CMK (cell line): ENCODE data around the gene TMEM95.

Experiments
- DNase-seq: peaks from one replicate; pipeline ENCODE4 v3.0.0-alpha.2; 2010; ENCODE audit warnings: low read depth

Gene TMEM95

DNA sequence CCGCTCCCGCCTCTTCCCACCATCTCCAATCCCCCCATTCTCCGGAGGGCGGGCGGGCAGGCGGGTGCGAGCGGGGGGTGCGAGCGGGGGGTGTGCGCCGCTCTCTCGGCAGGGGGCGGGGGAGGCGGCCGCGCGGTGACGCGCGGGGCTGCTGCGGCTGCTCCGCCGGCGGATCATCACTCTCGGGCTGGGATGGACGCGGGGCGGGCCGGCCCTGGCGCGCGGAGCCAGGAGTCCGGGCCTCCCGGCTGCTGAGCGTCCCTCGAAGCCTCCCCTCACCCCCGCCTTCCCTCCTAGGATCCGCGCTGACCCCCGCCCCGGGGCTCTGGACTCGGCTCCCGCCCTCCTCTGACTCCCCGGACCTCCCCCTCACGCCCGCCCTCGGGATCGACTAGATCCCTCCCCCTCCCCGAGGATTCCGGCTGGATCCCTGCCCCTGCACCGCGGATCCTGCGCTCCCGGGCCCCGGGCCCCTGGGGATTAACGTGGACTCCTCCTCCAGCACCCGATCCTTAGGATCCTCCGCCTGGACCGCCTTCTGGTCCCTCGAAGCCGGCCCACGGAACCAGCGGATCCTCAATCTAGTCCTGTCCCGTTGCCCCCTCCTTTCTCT is 49.9 kb downstream of the TMEM95 start:
- DNase-seq = no peak

DNA sequence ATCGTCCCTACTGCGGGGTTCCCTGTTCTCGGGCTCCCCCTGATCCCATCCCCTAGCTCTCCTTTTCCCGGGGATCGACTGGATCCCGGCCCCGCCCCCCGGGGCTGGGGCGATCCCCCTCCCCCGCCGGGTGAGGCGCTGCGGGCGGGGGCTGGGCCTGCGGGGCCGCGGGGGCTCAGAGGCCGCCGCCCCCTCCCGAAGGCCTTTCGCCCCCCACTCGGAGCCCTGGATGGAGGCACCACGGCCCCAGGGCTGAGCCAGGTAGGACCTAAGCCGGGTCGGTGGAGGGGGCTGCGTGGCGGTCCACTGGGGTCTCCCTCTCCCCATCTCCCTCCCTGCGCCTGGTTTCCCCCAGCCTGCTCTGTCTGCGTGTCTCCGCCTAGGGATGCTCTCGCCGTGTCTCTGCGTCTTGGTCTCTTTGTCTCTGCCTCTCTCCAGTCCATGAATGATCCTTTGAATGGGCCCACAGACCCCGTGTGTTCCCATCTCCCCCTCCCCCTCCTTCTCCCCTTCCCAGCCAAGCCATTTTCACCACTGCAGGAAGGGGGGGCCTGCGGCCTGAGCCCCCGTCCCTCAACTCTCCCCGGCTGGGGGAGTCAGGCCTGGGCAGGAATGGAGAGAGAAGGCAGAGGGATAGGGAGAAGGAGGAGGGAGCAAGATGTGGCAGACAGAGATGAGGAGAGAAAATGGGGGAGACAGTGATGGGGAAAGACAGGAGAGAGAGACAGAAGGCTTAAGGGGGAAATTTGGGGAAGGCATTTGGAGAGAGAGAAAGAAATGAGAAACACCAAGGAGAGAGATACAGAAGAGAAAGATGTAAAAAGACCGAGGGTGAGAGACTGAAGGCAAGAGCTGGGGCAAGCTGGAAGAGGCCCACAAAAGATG is 50.6 kb downstream of the TMEM95 start:
- no peak for DNase-seq

DNA sequence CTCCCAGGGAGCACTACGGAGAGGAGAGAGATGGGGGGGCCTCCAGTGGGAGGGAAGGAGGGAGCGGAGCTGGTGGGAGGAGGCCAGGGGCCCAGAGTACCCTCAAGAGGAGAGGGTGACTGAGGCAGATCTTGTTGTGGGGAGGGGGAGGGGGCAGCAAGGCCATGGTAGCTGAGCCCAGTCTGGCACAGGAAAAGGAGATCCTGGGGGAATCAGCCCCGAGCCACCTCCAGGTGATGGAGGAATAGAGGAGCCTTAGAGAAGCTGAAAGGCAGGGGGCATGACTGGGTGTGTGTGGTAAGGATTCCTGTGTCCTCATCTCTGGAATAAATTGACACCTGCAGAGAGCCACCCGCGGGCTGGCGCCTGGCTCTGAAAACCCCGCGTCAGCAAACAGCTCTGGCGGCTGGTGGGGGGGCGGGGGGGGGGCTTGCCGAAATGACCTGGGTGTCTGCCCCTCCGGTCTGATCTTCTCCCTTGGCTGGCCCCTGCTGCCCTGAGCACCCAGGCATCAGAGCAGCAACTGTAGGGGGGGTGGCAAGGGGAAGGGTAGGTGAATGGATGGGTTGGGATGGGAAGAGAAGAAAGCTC is 51.4 kb downstream of the TMEM95 start:
- DNase-seq = no peak
